NCI-H2227 (cell line): Measurements from ENCODE around the gene ZFP36.
"Not testable (repeated sequence)": the region's sequence is repeated elsewhere in the genome, so short reads cannot be mapped to it uniquely, and the experiment has no call there.

Experiments used
- DNase-seq: peaks from one replicate; lab custom pipeline; 2025; ENCODE audit not compliant: unreplicated experiment; lab: John Stamatoyannopoulos, UW

The ZFP36 gene

GRCh38 chr19:39406656-39407409 lies at the start of gene ZFP36:
Gene ZFP36, plus strand, starts transcription at chr19:39406847. Its CDS starts 58 bp downstream, at chr19:39406905.
- peak; percentile 98 for DNase-seq

GRCh38 chr19:39359026-39359425 lies 47.6 kb upstream of the ZFP36 start:
- DNase-seq: no peak

GRCh38 chr19:39360599-39360998 lies 46.0 kb upstream of the ZFP36 start:
- no peak for DNase-seq

- no peak for DNase-seq
Measured at GRCh38 chr19:39362682-39363657, 43.7 kb upstream of the ZFP36 start.

GRCh38 chr19:39363901-39364457 lies 42.7 kb upstream of the ZFP36 start:
- DNase-seq: no peak

DNA sequence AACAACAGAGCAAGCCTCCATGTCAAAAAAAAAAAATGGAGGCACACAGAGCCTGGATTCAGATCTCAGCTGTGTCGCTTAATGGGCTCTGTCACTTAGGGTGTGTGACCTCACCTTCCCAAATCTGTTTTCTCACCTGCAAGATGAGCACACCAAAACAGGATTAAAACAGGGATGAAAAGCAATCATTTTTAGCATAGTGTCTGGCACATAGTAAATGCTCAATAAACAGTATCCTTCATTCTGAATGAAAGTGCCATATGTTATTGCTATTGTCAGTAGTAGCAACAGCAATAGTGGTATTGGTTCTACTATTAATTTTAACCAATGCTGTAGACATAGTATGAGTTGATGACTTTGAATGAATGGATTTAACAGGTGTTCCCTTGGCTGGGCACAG lies 41.1 kb upstream of the ZFP36 start:
- no peak for DNase-seq

DNA sequence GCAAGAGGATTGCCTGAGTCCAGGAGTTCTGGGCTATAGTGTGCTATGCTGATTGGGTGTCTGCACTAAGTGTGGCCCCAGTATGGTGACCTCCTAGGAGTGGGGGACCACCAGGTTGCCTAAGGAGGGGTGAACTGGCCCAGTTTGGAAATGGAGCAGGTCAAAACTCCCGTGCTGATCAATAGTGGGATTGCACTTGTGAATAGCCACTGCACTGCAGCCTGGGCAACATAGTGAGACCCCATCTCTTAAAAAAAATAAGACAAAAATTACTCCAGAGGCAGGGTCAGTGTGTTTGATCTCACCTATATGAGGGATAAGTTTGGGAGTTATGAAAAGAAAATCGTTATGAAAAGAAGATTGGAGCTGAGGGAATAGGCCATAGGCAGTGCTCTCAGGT lies 37.4 kb upstream of the ZFP36 start:
- DNase-seq: no peak

DNA sequence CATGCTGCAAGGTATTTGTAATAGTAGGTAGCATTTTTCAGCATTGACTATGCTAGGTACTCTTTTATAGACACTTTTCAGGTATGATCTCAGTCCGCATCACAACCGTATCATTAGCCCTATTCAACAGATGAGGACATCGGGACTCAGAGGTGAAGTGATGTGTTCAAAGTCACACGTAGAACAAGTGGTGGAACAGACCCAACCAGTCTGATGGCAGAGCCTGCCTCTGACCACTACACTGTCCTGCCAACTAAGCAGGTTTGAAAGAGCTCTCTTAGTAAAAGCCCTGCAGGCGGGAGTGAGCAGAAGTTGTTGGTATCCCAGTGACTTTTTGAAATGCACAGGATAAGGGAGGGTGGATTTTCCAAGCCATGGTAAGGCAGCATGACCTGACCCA lies 35.9 kb upstream of the ZFP36 start:
- DNase-seq: no peak

GRCh38 chr19:39372047-39372802 lies 34.4 kb upstream of the ZFP36 start:
- DNase-seq: no peak

DNA sequence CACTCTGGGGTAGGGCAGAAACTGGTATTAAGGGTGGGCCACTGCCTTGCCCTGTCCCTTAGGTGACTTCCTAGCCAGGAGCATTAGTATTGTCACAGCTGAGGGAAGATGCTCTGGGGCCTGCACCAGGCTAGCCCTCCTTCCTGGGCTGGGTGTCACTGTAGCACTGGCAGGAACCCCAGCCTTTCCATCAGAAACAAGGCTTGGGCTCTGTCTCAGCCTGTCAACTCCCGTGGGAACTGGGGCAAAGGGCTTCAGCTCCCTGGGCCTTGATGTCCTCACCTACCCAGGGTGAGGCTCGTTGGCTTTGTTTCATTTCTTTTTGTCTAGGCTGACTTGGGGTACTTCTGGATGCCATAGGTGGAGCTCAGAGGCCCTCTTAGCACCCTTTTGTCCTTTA lies 33.7 kb upstream of the ZFP36 start:
- DNase-seq: no peak

DNA sequence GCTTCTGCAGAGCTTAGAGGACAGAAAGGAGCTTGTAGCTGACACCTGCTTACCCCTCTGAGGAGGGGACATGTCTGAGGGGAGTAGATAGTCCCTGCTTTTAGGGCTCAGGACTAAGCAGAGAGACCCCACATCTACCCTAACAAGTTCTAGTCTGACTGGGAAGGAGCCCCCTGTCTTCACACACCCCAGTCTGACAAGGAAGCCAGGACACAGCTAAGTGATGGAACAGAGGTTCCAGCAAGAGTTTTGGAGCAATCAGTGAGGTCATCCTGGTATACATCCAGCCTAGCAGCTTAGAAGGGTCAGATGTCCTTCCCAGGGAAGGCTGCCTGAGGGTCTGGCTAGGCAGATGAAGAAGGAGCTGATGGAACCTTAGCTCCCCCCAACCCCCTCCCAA lies 30.7 kb upstream of the ZFP36 start:
- DNase-seq: no peak

DNA sequence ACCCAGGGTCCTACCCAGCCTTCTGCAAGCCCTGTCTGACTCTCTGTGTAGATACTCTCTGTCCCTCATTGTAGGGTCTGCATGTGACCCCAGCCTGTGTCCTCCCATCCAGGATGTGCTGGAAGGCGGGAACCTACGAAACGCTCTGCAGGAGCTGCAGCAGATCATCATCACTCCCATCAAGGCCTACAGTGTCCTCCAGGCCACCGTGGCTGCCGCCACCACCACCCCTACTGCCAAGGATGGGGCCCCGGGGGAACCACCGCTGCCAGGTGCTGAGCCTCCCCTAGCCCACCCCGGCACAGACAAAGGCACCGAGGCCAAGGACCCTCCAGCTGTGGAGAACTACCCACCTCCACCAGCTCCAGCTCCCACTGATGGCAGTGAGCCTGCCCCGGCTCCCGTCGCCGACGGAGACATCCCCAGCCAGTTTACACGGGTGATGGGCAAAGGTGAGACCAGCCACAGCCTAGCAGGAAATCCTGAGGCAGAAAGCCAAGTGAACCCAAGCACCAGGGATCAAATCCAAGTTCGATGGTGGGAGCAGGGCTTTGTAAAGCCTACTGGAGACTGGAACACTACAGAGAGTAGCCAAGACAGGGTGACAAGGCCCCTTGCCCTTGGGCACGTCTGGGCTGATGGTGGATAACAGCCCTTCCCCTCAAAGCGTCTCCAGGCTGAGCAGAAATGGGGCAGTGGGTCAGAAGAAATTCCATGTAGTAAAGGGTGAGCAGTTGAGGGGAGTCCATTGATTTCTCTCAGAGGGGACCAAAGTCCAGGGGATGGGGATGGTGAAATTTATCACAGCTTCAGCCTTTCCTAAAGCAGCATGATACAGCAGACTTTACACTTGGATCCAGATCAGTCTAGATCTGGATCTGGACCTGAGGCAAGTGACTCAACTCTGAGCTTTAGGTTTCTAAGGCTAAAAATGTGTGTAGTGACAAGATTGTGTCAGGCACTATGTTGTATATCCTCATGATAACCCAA lies 29.0 kb upstream of the ZFP36 start:
- no peak for DNase-seq

DNA sequence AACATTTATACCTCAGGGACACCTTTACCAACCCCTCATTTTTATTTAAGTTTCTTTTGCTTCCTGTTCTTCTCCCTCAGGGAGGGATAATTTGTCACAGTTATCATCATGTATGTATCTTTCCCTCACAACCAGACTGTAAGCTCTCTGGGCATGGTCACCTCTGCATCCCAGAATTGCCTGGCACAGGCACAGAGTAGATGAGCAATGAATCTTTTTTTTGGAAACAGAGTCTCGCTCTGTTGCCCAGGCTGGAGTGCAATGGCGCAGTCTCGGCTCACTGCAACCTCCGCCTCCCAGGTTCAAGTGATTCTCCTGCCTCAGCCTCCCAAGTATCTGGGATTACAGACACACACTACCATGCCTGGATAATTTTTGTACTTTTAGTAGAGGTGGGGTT lies 27.3 kb upstream of the ZFP36 start:
- DNase-seq: not testable (repeated sequence)

GRCh38 chr19:39379865-39380396 lies 26.7 kb upstream of the ZFP36 start:
- no peak for DNase-seq

DNA sequence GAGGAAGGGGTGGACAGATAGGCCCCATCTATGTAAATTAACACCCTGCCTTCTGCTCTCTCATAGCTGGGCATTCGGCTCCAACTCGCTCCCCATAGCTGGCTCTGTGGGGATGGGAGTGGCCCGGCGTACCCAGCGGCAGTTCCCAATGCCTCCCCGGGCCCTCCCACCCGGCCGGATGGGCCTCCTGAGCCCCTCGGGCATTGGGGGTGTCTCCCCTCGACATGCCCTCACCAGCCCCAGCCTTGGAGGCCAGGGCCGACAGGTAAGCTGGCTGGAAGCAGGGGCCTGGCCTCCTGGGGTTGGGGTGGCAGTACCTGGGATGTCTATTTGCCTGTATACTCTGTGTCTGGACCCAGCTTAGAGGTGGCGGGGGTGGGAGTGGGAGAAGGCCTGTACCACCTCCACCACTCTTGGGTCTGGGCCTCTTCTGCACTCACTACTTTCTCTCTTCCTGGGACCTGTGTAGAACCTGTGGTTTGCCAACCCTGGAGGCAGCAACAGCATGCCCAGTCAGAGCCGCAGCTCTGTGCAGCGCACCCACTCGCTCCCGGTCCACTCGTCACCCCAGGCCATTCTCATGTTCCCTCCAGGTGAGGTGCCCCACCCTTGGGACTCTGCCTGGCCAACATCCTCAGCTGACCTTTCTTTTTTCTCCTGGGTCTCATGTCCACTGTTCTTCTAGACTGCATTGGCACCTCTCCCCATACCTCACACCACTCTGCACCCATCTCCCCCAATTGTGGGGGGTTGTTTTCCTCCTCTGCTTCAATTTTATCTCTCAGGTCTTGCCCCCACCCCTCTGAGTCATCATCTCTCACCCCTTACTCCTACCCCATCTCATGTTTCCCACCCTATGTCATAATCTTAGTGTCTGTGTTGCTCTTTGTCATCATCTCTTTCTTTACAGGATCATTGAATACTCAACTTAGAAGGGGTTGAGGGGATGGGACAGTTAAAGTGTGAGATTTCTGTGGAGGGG lies 25.8 kb upstream of the ZFP36 start:
- no peak for DNase-seq

- no peak for DNase-seq
Measured at GRCh38 chr19:39381910-39382611, 24.6 kb upstream of the ZFP36 start.

DNA sequence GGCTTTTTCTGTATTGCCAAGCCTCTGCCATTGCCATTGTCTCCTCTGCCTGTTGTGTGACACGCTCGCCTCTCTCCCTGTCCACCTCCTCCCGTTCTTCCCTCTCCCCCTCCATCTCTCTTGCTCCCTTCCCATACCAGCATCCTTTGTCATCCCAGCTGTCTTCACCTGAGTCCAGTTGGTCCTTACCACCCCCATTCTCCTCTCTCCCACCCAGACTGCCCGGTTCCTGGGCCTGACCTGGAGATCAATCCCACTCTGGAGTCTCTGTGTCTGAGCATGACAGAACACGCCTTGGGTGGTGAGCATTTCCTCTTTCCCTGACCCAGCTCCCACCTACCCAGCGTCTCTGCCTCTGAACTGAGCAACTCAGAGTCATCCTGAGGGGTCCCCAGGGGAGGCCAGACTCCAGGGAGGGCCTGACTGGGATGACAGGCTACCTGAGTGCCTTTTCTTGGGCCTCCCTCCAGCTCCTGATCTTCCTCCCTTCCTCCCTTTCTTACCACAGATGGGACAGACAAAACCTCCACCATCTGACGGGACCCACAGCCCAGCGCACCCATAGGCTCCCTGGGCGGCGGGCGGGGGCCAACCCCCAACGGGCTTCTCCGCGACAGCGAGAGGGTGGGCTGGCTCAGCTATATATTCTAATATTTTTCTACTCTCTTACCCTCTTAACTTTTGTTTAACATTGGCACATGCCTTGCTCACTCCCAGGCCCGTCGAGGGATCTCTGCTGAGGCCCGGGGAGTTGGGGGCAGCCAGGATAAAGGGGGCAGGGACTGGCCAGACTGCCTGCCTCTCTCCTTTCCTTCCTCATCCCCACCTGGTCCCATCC lies 23.4 kb upstream of the ZFP36 start:
- no peak for DNase-seq
